GM19463 (cell line): ENCODE data around the gene MAP1A.
"Not testable (repeated sequence)": the region's sequence is repeated elsewhere in the genome, so short reads cannot be mapped to it uniquely, and the experiment has no call there.

Experiments
- ATAC-seq: cut with Tn5 transposase; IDR thresholded peaks from one replicate; pipeline ENCODE4 v1.9.1; 2021; ENCODE audit warnings: mild to moderate bottlenecking, moderate library complexity; ENCODE audit not compliant: unreplicated experiment

The MAP1A gene

DNA sequence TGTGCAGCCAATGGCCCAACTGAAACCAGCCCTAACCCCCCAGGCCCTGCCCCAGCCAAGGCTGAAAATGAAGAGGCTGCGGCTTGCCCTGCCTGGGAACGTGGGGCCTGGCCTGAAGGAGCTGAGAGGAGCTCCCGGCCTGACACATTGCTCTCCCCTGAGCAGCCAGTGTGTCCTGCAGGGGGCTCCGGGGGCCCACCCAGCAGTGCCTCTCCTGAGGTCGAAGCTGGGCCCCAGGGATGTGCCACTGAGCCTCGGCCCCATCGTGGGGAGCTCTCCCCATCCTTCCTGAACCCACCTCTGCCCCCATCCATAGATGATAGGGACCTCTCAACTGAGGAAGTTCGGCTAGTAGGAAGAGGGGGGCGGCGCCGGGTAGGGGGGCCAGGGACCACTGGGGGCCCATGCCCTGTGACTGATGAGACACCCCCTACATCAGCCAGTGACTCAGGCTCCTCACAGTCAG is 11.2 kb downstream of the MAP1A start:
- no peak for ATAC-seq

DNA sequence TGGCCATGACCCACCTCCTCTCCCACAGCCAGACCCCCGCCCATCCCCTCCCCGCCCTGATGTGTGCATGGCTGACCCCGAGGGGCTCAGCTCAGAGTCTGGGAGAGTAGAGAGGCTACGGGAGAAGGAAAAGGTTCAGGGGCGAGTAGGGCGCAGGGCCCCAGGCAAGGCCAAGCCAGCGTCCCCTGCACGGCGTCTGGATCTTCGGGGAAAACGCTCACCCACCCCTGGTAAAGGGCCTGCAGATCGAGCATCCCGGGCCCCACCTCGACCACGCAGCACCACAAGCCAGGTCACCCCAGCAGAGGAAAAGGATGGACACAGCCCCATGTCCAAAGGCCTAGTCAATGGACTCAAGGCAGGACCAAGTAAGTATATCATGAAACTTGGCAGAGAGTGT is 11.7 kb downstream of the MAP1A start:
- no peak for ATAC-seq

DNA sequence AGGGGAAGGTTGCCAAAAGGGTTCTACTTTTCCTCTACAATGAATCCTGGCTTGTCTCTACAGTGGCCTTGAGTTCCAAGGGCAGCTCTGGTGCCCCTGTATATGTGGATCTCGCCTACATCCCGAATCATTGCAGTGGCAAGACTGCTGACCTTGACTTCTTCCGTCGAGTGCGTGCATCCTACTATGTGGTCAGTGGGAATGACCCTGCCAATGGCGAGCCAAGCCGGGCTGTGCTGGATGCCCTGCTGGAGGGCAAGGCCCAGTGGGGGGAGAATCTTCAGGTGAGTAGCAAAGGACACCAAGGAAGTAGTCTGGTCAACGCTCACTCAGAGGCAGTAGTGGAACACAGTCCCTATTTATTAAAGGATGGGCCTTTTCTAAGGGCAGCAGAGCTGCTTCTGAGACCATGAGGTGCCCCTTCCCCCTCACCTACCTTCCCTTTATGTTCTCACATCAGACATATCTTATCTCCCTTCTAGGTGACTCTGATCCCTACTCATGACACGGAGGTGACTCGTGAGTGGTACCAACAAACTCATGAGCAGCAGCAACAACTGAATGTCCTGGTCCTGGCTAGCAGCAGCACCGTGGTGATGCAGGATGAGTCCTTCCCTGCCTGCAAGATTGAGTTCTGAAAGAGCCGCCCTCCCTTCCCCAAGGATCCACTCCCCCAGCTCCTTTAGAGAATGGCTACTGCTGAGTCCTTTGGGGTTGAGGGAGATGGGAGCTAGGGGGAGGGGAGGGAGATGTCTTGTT is 12.4 kb downstream of the MAP1A start:
- ATAC-seq = no peak

DNA sequence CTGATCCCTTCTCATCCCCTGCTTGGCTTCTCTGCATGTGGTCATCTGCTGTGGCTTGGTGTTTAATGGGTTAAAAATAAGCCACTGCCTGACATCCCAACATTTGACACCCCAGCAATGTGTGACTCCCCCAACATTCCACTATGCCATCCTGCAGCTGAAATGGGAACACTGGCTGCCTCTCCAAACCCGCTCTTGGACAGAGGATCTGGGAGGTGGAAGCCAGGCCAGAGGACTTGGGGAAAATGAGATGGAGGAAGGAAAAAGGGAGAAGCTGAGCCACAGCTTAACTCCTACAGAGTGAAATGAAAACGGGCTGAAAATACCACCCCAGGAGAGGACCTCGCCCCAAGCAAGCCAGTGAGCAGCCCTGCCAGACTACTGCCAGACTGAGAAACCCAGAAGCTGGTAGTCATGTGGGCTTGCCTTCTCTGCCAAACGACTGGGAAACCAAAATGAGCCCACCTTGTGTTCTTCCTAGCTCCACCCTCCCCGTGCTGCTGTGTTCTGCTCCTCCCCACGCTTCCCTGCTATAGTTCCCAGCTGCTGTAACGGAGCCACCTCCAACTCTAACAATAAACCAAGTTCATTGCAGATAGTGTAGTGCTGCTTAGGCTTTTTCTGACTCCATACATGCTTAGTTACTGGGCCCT is 13.7 kb downstream of the MAP1A start:
- no peak for ATAC-seq

DNA sequence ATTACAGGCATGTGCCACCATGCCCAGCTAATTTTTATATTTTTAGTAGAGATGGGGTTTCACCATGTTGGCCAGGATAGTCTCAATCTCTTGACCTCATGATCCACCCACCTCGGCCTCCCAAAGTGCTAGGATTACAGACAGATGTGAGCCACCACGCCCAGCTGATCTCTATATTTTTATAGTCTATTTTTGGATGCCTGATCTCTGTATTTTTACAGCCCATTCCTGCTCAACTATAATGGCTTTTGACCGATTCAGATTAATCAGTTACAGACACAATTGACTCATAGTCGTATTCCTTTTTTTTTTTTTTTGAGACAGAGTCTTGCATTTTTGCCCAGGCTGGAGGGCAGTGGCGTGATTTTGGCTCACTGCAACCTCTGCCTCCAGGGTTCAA is 15.4 kb downstream of the MAP1A start:
- ATAC-seq = not testable (repeated sequence)

DNA sequence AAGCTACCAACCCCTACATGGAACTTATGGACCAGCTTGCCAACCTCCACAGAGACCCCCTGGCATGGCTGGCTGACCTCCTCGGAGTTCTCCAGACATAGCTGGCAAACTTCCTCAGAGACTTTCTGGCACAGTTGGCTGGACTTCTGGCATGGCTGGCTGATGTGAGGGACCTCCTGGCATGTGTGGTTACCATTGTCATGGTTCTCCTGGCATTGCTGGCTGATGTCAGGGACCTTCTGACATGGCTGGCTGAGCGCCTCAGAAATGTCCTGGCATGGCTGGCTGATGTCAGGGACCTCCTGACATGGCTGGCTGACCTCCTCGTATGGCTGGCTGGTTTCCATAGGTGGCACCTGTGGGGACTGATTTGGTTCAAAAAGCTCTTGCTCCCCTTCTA is 17.5 kb downstream of the MAP1A start:
- ATAC-seq = no peak

DNA sequence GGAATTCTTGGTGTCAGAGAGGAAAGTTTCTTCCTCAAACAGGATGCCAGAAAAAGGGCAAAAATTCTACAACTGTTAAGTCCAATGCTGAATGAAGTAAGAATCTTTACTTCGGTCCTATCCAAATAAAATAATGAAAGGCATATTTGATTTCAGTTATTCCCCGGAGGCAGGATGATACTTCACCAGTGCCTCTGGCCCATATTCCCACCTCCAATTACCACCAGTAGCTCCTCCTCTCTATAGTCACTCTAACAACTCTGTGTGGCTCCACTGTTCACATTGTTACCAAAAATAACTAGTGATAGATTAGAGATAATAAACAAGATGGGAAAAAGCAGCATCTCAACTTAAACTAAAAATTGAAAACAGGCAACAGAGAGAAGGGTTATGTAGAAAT is 20.7 kb downstream of the MAP1A start:
- ATAC-seq = no peak

DNA sequence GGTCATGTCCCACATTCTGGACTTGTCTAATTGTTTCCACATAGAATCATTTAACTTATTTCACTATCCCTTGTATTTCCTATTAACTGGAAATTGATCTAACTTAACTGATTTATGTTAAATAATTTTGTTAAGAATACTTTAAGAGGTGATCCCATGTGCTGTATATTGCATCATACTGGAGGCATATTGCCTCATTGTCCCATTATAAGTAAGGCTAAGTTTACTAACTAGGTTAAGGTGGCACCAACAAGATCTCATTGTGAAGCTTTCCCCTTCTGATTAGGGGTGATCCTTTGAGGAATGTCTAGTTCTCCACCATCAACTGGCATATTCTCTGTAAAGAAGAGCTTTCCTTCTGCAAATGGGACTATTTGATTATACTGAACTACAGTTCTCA is 24.4 kb downstream of the MAP1A start:
- no peak for ATAC-seq

DNA sequence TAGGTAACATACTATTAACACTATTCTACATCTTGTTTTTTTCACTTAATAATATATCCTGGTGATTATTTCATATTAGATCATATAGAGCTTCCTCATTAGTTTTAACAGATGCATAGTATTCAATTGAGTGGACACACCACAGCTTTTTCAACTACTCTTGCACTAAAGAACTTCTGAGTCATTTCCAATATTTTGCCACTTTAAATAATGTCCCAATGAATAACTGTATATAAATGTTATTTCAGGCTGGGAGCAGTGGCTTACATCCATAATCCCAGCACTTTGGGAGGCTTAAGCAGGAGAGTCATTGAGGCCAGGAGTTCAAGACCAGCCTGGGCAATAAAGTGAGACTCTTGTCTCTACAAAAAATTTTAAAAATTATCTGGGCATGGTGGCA is 26.9 kb downstream of the MAP1A start:
- no peak for ATAC-seq

DNA sequence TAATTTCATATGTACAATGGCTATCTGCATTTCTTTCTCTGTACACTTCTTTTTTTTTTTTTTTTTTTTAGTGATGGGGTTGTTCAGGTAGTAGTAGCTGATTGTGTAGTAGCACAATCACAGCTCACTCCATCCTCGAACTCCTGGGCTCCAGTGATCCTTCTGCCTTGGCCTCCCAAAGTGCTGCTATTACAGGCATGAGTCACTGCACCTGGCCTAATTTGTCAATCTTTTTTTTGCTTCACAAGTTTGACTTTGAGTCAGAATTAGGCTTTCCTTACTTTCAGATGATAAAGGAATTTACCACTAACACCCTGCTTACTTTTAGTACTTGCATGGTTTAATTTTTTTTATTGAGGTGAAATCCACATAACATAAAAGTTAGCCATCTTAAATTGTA is 28.0 kb downstream of the MAP1A start:
- ATAC-seq = no peak

DNA sequence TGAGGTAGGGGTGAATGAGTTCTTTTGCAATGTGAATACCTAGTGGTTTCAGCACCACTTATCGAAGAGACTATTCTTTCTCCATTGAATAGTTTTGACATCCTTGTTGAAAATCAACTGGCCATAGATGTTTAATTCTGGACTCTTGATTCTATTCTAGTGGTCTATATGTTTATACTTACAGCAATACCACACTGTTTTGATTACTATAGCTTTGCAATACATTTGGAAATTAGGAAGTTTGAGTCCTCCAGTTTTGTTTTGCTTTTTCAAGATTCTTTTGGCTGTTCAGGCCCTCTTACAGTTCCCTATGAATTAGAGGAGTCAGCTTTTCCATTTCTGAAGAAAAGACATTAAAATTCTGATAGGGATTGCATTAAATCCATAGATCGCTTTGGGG is 30.1 kb downstream of the MAP1A start:
- no peak for ATAC-seq

DNA sequence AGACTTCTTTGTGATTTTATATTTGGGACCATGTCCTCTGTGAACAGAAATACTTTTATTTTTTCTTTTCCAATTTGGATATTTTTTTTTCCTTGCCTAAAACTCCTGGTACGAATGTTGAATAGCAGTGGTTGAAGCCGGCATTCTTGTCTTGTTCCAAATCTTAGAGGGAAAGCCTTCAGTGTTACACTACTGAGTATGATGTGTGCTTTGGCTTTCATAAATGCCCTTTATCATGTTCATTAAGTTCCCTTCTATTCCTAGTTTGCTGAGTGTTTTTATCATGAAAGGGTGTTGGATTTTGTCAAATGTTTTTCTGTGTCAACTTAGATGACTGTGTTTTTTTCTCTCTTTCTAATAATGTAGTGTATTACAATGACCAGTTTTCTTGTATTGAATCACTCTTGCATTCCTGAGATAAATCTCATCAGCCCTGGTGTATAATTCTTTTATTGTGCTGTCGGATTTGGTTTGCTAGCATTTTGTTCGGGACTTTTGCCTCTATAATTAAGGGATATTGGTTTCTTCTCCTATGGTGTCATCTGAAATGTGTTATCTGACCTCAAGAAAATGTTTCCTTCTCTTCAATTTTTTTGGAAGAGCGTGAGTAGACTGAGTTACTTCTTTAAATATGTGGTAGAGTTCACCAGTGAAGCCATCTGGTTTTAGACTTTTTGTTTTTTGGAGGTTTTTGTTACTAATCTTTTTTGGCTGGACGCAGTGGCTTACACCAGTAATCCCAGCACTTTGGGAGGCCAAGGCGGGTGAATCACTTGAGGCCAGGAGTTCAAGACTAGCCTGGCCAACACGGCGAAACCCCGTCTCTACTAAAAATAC is 33.3 kb downstream of the MAP1A start:
- no peak for ATAC-seq

DNA sequence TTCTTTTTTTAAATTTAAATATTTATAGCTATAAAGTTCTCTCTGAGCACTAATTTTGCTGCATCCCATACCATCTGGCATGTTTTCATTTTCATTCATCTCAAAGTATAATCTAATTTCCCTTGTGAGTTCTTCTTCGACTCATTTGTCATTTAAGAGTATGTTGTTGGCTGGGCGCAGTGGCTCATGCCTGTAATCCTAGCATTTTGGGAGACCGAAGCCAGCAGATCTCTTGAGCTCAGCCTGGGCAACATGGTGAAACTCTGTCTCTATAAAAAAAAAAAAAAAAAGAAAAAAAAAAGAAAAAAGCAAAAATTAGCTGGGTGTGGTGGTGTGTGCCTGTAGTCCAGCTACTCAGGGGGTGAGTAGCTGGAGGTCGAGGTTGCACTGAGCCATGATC is 34.8 kb downstream of the MAP1A start:
- no peak for ATAC-seq

DNA sequence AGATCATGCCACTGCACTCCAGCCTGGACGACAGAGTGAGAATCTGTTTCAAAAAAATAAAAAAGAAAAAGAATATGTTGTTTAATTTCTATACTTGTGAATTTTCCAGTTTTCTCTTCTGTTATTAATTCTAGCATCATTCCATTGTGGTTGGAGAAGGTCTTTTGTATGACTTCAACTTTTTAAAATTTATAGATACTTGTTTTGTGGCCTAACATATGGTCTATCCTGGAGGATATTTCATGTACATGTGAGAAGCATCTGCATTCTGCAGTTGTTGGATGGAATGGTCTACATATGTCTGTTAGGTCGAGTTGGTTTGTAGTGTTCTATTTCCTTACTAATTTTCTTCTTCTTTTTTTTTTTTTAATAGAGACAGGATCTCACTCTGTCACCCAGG is 35.6 kb downstream of the MAP1A start:
- no peak for ATAC-seq

DNA sequence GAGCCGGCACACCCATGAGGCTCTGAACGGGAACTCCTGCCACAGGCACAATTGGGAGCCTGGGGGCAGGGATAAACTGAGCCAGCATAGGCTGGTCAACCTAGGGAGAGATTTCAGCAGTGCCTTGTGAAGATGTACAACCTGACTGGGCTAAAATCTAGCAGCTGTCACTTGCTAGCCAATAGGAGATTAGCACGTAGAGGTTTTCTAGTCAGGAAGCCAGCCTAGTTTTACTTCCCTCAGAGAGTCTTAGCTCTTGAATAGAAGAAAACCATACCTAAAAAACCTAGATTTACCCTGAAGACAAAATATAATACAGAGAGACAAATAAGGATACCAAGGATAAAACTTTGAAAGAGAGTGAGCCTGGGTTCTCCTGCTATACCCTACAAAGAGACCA is 45.3 kb downstream of the MAP1A start:
- ATAC-seq = not testable (repeated sequence)

DNA sequence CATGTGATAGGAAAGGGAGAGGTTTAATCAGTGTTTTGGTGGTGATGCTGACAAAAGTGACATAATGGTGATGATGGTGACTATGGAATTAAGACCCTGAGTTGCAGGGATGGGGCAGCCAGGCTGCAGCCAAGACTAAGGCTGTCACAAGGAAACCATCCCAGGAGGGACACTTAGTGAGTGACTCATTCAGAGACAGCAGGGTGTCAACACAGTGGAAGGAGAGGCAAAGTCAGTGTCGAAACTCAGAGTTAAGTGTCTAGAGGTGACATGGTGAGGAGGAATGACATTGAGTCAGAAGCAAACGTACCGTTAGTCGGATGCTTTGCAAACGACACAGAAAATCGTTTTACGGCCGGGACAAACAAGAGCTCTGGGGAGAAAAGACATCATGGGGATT is 46.4 kb downstream of the MAP1A start:
- not testable (repeated sequence) for ATAC-seq

DNA sequence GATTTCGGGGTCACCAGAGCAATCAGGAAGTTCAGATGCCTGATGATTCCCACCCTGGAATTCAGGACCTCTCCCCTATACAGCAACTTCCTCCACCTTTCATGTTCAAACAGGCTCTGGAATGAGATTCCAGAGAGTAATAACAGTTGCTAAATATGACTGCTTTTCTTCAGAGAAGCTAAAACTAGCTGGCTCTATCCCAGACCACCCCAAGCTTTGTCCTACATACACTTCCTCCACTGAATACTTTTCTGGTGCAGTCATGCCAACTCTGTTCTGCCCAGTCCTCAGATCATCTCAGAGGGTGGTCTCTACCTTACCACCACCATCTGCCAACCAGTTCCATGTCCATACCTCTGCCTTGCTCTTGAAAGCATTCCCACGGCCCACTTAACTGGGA is 49.2 kb downstream of the MAP1A start:
- ATAC-seq = not testable (repeated sequence)

DNA sequence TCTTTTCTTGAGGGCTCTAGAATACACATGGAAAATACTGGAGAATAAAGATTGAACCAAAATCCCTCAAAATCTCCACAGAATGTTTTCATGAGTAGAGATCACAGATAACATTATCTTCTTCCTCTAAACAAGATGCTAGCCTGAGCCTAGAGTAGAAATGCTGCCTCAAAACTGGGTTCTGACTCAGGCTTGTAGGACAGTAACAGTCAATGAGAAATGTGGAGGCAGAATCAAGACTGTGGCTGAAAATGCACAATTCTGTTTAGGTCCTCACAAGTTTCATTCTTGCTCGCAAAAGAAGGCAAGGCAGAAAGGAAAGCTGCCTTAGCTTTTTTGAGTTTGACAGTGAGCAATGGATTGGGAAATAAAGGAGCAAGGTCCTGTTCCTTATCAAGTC is 57.2 kb downstream of the MAP1A start:
- ATAC-seq = not testable (repeated sequence)
